Keratinocyte (primary cell): ENCODE measurements around the gene CRISPLD2.

Experiments
- CTCF ChIP-seq, 3 experiments: IDR thresholded peaks in 1 of 3; conservative IDR thresholded peaks in 1 of 3; optimal IDR thresholded peaks in 1 of 3; 2 replicates in 2 of 3; 3 replicates in 1 of 3; pipeline versions ENCODE3 to v1.5.1; 2011; ENCODE audit warnings: low read length in 3 of 3, mild to moderate bottlenecking in 3 of 3, moderate library complexity in 2 of 3, control low read depth in 1 of 3, inconsistent platforms in 1 of 3; ENCODE audit not compliant: insufficient read depth in 2 of 3; ENCODE audit errors: extremely low read depth in 1 of 3
- EZH2 ChIP-seq: IDR thresholded peaks from one replicate; pipeline ENCODE4 v1.6.1; 2012; ENCODE audit warnings: inconsistent platforms, mild to moderate bottlenecking, low read length, moderate library complexity

- no peak for TF ChIP-seq CTCF (optimal IDR thresholded peaks at IDR 0.05 in 1 of 3, IDR thresholded peaks at IDR 0.05 in 1 of 3, conservative IDR thresholded peaks at IDR 0.05 in 1 of 3; ENCODE audit: extremely low read depth in 1 of 3, insufficient read depth in 2 of 3, low read length in 3 of 3)
- no peak for TF ChIP-seq EZH2
Measured at GRCh38 chr16:84874004-84874435, 54.2 kb downstream of the CRISPLD2 start.
